ENCODE results near the gene NXF1.
A peak's percentile ranks its signal among the peaks of the same experiment; 100 is the strongest.
"Not testable (repeated sequence)": the region's sequence is repeated elsewhere in the genome, so short reads cannot be mapped to it uniquely, and the experiment has no call there.

The NXF1 gene

DNA sequence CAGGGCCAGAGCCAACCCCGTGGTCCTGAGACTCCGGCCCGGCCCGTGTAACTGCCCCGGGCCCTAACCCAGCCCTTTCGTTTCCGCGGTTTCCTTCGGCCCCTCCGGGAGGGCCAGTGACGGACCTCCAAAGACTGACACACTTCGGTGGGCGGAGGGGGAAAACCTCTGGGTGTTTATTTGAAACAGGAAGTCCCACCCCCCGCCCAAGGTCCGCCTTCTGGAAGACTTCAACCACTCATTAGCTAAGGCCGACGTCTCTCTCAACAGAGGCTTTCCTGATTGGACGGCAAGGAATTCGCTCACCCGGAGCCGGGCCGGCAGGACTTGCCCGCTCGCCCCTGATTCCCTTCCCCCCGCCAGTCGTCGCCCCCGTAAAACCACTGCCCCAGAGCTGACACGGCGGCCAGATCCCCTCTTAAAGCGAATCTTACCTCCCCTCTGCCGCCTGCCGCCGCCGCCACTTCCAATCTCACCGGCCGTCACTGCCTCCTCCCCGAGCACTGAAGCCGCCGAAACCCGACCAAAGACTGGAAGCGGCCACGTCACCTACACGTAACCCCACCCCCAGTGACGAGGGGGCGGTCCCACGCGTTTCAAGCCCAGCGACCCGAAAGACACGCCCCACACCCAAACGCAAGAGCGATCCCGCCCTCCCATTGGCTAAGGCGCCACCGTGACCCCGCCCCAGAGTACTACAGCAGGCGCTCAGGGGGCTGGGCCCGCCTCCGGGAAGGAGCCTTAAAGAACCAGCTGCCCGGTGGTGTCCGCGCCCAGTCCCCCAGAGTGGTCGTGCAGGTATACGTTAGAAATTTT lies 26.5 kb upstream of the NXF1 start, which contains the start of gene STX5:
Gene STX5, minus strand, starts transcription at position 532 of the 816 bp plus-strand sequence. CDS start 808 bp downstream, outside the sequence.
- DNase-seq: peak; percentile 97 to 99

DNA sequence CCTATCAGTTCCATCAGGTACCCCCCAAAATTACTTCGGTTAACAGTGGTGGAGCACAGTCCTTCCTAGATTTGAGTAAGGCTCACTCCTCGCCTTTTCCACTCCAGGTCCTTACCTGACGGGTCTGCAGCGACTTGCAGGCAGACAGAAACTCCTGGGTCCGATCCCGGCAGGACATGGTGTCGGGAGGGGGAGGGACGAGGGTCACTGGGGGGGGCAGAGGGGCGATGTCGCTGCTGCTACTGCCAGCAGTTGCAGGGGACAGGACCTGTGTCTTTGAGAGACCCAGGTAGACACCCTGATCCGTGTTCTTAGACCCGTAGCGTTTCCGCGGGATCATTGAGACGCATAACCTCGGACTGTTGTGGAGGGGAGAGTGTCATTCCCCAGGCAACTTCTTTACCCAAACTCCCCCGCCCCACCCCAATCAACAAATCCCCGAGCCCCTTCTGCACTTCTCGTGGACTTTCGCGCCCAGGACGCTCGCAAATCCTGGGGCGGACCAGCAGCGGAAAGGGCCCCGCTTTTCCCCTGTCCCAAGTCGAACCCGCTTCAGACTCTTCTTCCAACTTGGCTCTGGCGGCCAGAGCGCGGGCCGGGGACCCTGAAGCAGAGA lies 25.8 kb upstream of the NXF1 start:
- no peak for DNase-seq

DNA sequence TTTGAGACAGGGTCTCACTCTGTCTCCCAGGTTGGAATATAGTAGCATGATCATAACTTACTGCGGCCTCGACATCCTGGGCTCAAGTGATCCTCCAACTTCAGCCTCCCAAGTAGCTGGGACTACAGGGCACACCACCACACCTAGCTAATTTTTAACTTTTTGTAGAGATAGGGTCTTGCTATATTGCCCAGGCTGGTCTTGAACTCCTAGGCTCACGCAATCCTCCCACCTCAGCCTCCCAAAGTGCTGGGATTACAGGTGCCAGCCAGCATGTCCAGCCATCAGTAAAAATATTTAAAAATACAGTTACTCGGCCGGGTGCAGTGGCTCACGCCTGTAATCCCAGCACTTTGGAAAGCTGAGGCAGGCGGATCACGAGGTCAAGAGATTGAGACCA lies 22.9 kb upstream of the NXF1 start:
- DNase-seq: not testable (repeated sequence)

DNA sequence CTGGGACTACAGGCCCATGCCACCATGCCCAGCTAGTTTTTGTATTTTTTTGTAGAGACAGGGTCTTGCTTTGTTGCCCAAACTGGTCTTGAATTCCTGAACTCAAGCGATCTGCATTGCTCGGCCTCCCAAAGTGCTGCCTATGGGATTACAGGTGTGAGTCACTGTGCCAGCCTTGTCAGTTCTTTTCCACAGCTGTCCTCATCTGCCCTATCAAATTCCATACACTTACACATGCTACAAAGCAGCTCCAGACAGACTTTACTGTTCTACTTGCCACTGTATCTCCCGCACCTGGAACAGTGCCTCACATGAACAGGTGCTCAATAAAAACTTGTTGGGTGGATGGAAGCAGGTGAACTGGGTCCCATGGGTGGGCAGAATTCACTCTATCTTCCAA lies 18.4 kb upstream of the NXF1 start:
- no peak for DNase-seq

DNA sequence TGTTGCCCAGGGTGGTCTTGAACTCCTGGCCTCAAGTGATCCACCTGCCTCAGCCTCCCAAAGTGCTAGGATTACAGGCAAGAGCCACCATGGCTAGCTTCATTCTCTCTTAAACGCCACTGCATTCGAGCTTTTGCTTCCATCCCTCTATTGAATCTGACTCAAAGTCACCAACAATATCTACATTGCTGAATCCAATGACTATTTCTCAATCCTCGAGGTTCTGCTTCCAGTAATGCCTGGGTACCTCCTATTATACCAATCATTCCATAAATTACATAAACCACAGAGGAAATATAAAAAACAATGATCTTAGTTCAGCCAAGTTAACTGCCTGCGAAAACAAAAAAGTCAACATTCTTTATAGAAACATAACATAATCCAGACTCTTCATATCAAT lies 11.9 kb upstream of the NXF1 start:
- DNase-seq: no peak

DNA sequence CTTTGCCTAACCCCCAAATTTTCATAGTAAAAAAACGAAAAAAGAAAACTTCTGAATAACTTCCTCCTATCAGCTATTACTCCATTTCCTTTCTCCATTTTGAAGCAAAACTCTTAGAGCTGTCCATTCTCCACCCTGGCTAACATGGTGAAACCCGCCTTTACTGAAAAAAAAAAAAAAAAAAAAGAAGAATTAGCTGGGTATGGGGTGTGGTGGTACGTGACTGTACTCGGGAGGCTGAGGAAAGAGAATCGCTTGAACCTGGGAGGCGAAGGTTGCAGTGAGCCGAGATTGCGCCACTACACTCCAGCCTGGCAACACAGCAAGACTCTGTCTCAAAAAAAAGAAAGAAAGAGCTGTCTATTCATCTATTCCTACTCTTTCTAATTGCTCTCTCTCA lies 11.3 kb upstream of the NXF1 start:
- no peak for DNase-seq

DNA sequence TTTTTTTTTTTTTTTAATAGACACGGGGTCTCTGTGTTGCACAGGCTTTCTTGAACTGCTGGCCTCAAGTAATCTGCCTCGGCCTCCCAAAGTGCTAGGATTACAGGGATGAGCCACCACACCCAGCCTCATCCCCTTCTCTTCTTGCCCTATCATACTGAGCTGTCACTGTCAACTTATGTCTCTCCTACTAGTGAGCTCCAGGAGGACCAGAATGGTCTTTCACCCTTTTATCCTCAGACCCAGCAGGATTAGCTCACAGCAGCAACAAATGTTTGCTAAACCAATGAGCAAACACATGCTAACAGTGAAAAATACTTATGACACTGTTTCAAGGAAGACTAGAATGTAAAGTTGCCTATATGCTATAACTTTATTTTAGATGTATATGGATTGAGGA lies 6.4 kb upstream of the NXF1 start:
- no peak for DNase-seq

DNA sequence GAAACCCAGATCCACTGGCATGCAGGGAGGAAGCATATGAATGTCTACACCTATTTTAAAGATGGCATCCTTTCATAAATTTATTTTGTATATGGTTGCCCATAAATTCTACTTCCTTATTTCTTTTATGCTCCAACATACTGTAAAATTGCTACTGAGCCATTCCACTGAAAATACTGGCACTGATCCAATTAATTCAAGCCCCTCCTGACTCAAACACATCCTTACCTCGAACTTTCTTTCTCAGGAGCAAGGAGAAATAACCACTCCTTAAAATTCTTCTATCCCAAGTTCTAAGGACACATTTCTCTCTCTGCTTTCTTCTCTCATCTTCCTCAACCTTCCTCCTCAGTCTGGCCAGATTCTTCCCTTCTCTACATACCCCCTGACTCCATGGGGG lies 5.5 kb upstream of the NXF1 start:
- DNase-seq: no peak

DNA sequence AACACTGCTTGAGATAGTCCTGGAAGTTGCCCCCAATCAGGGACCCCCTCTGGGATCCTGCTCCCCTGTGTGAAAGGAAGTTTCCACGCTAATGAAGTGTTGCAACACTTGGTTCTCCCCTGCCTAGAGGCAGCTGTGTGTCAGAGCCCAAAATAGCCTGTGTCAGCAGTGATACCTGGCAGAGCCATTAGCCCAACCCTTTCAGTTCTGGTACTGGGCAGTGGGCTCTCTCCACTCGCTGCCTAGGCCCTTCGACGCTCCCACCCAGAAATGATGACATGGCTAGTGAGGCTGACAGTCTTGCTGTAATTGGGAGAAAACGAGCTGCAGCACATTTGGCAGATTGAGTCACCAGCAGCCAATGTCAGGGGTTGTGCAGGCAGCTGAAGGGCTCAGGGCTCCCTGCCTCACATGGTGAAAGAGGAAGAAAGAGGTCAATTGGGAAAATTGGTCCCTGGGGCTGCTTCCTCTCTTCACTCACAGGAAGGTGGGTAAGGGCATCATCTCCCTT lies 1.4 kb upstream of the NXF1 start:
- DNase-seq: peak in 1 of 2 donors; percentile 45

DNA sequence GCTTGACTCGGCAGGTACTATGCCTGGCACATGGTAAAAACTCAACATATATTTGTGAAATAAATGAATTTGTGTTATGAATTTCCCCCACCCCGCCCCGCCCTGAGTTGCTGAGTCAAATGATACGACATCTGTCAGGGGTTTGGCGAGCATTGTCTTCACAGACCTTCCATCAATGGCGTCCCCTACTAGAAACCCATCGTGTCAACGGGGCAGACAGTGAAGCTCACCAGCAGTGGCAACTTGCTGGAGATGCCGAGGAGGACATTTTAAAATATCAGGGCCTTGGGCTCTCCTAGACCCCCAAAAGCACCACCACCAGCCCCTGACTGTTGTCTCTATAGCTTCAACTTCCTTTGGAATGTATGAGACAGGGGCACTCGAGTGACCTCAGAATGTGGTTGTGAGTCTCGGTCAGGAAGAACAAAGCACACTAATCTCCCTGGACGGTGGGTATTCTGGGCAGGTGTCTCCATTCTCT lies 761 bp upstream of the NXF1 start:
- no peak for DNase-seq

DNA sequence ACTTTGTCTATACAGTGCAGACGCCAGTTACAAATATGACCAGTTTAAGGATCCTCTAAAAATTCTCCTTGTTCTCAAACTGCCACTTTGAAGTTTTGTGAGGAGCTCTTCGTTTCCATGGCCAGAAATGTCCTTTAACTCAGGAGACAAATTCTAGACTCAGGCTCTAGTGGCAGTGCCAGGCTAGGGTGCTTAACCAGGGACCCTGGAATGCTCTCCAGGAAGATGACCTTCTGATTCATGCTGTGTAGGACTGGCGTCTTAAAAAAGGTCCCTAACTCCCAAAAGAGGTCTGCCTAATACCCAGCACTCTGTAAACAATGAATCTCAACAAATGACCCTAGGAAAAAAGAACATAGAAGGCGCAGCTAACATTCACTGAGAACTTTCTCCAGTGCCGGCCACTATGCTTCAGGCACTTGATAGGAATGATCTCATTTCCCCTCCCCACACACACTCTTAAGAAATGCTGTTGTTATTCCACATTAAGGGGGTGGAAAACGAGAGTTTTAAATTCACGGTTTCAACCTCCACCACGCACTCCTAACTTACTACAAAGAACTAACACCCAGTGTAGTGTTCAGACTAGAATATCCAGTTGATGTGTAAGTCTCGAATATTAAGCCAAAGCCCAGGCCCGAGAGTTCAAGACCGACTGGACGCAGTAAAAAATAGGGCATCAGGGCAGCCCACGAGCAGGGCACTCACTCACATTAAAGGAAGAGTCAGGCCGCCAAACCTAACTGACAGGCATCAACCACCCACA lies 747 bp downstream of the NXF1 start:
- DNase-seq: no peak

DNA sequence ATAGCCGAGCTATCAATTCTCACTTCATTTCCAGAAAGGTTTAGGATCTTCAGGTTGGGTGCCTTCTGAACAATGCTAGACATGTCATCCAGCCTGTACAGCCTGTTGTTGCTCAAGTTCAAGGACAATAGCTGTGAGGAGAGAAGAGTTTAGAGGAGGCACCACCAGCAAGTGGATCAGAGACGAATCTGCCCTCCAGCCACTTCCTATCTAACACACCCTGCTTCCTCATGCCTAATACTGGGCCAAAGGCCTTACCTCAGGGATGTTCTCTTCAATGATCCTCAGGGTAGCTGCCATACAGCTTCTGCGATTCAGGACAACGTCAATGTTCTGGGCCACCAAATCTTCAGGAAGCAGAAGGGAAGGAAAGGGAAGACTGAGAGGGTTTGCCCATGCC lies 4.2 kb downstream of the NXF1 start:
- no peak for DNase-seq

DNA sequence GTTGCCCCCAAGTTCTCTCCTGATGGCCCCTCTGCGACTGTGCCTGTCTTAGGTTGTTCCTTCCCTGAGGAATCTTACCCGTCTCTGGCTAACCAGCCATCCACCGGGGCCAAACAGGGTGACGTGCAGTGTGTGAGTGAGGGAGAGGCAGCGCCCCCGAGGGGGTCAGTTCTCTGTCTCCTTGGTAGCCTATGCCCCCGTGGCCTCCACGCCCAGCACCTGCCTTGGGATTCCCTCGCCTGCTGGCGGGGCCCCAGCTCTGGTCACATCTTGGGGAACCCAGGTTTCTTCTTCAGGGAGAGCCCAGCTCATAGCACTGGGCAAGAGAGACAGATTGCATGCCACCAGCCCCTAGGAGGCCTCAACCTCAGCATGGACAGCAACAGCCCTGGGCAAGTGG lies 5.8 kb downstream of the NXF1 start:
- no peak for DNase-seq

DNA sequence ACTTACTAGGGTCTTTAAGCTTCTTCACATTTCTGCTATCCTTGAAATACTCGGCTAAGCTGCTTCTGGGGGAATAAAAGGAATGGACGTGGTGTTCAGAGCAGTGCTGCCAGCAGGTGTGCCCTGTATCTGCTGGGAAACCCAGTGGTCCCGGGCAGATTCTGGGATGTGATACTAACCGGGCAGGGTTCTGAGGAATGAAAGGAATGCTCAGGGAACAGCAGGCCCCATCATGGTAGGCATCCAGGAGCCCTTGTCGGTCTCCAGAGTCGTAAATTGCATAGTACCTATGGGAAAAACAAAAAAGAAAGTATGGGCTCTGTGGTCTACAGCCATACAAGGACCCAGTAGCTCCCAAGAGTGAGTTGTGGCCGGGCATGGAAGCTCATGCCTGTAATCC lies 9.0 kb downstream of the NXF1 start:
- no peak for DNase-seq

DNA sequence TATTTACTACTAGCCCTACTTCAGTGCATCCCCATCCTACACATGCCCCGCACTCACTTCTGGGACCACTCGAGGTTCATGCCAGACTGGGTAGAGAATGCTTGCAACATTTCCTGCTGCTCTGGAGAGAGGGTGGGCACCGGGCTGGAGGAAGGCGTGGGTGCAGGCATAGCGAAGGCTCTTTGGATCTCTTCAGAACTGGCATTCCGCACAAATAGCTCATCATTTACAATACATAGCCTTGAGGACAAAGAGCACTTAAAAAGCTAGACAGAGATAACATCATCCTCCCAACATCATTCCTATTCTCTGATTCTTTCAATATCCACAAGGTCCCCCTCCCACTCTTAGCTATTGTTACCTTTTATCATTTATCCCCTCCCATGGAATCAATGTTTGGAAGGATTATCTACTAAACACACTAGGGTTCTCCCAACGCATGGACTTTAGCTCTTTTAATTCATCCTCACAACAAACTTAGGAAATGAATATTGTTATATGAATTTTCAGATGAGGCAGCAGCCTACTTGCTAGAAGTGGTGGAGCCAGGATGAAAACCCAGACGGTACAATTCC lies 11.0 kb downstream of the NXF1 start:
- DNase-seq: no peak

DNA sequence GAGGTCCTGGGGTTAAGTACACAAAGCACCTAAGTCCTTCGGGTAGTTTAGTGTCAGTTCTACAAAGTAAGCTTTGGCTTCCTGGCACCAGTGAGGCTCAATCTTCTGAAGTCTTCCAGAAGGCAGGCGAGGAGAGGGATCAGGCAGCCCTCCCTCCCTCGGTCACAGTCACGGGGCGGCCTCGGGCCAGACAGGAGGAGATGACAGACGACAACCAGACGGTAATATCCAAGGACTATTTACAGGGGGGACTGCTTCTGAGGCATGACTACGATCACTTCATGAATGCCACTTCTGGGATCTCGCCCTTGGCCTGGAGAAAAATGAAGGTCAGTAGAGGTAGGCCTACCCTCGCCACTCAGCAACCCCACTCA lies 13.1 kb downstream of the NXF1 start:
- no peak for DNase-seq

DNA sequence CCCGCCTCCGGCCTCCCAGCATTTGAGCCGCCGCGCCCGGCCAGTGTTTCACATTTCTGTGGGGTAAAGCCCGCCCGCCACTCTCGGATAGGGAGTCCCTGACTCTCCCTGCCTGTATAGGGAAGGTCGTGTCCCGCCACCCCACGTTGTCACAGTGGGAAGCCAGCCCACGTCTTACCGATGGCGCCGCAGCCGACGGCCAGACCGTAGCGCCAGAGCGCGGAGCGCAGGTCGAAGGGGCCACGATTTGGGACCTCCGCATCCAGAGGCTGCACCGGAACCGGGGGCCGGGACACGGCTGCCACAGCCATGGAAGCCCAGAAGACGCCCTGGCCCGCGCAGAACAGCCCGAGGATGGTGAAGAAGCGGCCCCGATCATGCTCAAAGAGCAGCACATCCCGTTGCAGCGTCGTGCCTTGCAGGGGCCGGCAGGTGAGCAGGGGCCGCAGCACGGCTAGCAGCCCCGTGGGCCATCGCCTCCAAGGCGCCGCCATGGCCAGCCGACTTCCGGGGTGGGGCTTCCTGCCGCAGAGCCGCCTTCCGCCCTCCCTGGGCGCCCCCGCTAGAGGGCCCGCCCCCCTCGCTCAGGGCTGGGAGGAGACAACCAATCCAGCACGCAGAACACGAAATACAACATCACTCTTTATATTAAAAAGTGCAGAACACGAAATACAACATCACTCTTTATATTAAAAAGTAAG lies 13.6 kb downstream of the NXF1 start, which contains the start of gene TMEM223:
Gene TMEM223, minus strand, starts transcription at position 506 of the 701 bp plus-strand sequence. Its CDS starts 12 bp downstream, at position 494.
- peak; percentile 48 to 76 for DNase-seq

DNA sequence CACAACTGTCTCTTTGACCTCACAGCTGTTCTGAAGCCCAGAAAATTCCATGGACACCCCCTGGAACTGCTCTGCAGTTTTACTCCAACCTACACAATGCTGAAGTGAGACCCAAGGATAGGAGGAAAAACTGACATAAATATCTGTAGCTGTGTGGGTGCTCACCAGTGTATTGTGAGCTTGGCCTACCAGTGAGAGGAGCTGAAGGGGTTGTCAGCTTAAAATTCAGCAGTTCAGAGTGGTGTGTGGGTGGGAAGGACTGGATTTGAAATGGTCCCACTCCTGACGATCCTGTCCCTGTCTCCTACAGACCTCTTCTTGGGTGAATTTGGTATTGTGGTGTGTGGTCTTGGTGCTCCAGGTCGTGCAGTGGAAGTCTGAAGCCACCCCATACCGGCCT lies 15.7 kb downstream of the NXF1 start:
- DNase-seq: no peak

DNA sequence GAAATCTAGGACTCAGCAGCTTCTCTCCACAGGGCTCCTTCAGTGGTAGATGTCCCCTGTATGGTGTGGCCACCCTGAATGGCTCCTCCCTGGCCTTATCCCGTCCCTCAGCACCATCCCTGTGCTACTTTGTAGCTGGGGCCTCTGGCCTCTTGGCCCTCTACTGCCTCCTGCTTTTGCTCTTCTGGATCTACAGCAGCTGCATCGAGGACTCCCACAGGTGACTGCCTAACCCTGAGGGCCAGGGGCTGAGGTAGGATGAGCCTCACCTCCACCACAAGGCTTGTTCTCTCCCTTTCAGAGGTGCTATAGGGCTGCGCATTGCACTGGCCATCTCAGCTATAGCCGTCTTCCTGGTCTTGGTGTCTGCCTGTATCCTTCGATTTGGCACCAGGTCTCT lies 16.2 kb downstream of the NXF1 start:
- no peak for DNase-seq

DNA sequence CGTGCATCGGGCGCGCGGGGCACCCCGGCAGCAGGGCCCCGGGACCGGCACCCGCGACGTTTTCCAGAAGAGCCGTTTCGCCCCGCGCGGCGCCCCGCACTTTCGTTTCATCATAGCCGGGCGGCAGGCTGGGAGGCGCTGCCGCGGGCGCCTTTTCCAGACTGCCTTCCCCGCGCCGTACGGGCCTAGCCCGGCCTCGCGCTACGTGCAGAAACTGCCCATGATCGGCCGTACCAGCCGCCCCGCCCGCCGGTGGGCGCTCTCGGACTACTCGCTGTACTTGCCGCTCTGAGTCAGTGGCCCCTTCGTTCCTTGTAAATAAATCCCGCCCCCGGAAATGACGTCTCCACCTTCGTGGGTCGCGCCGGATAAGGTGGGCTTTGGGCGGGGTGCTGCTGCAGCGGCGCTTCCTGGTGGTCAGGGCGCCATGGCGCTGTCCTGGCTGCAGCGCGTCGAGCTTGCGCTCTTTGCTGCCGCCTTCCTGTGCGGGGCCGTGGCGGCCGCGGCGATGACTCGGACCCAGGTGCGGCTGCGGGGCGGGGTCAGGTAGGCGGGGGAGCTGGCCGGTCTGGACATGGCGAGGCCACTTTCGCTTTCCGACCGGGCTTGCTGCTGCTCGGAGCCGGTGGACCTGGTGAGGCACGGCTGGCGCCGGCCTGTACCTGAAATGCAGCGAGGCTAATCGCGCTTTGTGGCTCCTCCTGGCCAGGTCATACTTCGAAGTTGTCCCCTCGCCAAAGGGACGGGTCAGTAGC lies 18.1 kb downstream of the NXF1 start, which contains the start of gene TMEM179B:
Gene TMEM179B, plus strand, starts transcription at position 398 of the 755 bp plus-strand sequence. Its CDS starts 30 bp downstream, at position 428.
- peak; percentile 86 to 97 for DNase-seq

DNA sequence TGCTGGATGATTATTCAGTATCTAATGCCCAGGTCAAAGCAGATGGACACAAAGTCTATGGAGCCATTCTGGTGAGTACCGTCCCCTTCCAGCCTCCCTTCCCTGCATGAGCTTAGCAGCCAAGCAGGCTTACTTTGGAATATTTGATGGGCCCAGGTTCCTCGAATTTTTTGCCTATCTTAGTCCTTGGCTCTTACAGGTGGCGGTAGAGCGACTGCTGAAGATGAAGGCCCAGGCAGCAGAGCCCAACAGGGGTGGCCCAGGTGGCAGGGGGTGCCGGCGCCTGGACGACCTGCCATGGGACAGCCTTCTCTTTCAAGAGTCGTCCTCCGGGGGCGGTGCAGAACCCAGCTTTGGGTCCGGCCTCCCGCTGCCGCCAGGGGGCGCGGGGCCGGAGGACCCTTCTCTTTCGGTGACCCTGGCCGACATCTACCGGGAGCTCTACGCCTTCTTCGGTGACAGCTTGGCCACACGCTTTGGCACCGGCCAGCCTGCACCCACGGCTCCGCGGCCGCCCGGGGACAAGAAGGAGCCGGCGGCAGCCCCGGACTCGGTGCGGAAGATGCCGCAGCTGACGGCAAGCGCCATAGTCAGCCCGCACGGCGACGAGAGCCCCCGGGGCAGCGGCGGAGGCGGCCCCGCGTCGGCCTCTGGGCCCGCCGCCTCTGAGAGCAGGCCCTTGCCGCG lies 18.8 kb downstream of the NXF1 start:
- peak; percentile 64 to 73 for DNase-seq
